IPS-NIHi7 (cell line): ENCODE data around the gene ARPC4.
A peak's percentile ranks its signal among the peaks of the same experiment; 100 is the strongest.
"Not testable (repeated sequence)": the region's sequence is repeated elsewhere in the genome, so short reads cannot be mapped to it uniquely, and the experiment has no call there.

Experiments used
- DNase-seq: peaks from one replicate; pipeline ENCODE4 v3.0.0; 2012; ENCODE audit warnings: mixed read lengths; ENCODE audit errors: extremely low spot score

ARPC4 gene

DNA sequence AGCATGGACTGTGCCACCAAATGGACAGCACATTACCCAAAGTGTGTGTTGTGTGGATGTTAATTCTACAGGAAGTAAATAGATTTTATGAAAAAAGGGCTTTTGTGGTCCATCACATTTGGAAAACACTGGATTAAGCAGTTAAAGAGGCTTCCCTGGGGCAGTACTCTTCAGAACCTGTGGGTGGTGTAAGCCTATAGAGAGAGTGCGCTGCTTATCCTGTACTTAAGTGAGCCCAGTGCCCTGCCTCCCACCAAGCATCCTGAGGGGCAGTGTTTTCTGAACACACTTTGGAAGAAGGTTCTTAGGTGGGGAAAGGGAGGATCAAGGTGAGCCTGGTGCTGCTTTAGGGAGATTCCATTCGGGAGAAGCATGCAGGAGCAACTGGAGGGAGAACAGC lies 28.1 kb downstream of the ARPC4 start:
- peak; percentile 66 for DNase-seq

DNA sequence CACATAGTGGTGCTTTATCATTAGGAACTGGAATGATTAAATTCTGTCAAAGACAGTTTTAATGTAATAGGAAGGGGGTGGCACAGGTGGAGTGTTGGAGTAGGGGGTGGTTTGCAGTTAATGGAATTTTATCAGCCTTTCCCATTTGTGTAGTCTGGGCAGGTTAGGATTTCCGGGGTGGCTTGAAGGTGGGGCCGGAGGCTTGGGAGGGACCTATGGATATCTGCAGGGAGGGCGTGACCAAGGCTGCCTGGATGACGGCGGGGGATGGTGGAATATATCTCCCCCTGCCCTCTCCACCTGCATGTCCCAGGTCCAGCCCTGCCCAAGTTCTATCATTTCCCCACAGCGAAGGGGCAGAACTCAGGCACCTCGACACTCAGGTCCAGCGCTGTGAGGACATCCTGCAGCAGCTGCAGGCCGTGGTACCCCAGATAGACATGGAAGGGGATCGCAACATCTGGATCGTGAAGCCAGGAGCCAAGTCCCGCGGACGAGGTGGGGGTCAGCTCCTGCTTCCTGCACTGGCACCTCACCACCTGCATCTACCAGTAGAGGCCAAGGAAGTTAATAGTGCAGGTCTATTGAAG lies 32.7 kb downstream of the ARPC4 start:
- no peak for DNase-seq

DNA sequence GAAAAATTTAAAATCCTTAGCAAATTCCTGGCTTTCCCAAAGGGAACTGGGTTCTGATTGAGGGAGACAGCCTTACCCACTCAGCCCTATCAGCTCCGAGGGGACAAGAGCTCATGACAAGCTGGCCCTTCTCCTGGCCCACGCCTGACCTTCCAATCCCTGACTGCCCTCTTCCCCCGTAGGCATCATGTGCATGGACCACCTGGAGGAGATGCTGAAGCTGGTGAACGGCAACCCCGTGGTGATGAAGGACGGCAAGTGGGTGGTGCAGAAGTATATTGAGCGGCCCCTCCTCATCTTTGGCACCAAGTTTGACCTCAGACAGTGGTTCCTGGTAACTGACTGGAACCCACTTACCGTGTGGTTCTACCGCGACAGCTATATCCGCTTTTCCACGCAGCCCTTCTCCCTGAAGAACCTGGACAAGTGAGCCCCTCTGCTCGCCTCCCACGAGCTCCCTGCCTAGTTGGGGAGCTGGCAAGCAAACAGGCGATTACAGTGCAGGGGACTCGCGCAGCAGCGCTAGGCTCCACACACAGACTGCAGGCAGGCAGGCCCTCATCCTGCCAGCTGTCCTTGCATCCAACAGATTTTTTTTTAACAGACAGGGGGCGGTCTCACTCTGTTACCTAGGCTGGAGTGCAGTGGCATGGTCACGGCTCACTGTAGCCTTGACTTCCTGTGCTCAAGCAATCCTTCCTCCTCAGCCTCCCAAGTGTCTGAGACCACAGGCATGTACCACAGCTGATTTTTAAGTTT lies 34.1 kb downstream of the ARPC4 start:
- DNase-seq = peak; percentile 76

DNA sequence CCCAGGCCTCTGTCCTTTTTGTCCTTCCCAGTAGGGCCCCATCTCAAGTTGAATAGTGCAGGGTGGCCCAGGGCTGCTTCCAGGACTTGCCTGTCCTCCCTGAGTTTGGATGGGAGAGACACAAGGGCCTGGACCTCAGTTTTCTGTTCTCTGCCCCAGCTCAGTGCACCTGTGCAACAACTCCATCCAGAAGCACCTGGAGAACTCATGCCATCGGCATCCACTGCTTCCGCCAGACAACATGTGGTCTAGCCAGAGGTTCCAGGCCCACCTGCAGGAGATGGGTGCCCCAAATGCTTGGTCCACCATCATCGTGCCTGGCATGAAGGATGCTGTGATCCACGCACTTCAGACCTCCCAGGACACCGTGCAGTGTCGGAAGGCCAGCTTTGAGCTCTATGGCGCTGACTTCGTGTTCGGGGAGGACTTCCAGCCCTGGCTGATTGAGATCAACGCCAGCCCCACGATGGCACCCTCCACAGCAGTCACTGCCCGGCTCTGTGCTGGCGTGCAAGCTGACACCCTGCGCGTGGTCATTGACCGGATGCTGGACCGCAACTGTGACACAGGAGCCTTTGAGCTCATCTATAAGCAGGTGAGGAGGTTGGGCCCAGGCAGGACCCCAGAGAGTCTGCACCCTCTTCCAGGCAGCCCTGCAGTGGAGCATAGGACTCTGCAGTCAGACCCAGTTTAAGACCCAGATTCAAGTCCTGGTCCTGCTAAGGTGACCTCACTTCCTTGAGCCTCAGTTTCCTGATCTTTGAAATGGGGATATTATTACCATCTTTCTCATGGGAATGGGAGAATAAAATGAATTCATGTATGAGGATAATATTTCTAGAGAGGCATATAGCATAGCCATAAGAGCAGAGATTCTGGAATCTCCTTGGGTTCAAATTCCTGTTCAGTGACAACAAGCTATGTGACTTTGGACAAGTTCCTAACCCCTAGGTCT lies 36.2 kb downstream of the ARPC4 start:
- no peak for DNase-seq

DNA sequence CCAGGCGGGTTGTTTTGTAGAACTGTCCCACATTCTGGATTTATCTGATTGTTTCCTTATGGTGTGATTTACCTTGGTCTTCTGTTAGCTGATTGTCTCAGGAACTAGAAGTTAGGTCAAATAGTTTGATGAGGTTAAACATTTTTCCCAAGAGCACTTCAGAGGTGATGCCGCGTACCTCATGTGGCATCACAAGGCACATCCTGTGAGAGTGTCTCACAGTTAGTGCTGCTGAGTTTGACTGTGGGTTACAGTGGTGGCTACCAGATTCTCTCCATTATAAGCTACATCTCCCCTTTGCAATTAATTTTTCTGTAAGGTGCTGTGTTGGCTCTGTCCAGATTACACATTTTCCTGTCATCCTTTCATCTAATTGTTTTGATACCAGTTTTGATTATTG lies 38.4 kb downstream of the ARPC4 start:
- DNase-seq = no peak

DNA sequence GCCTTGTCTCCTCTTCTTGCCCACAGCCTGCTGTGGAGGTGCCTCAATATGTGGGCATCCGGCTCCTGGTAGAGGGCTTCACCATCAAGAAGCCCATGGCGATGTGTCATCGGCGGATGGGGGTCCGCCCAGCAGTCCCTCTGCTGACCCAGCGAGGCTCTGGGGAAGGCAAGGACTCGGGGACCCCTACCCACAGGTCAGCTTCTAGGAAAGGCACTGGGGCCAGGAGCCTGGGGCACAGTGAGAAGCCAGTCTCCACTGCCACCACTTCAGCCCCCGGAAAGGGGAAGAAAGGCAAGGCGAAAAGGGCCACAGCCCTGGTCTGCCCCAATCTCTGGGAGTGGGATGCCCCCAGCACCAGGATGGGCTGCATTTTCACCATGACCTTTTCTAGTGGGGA lies 40.2 kb downstream of the ARPC4 start:
- DNase-seq = no peak

DNA sequence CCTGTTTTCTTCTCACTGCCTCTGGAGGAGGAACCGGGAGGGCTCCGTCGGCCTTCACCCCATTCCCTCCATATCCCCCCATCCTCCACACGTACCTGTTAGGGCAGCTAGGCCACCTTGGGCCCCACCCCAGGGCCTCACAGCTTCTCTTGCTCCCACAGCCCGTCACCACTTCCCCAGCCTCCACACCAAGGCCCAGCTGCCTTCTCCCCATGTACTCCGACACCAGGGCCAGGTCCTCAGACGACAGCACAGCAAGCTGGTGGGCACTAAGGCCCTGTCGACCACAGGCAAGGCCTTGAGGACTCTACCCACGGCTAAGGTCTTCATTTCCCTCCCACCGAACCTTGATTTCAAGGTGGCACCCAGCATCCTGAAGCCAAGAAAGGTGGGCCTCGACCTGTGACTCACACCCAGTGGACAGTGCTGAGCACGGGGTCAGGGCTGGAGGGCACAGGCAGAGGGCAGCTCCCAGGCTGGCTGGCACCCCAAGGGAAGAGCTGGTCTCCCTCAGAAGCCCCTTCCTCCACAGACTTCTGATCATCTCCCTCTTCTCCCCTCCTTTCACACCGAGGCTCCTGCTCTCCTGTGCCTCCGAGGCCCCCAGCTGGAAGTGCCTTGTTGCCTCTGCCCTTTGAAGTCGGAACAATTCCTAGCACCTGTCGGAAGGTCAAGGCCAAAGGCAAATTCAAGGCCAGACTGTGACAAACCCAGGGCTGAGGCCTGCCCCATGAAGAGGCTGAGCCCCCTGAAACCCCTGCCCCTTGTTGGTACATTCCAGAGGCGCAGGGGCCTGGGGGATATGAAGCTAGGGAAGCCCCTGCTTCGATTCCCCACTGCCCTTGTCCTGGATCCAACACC lies 41.9 kb downstream of the ARPC4 start:
- DNase-seq = no peak

DNA sequence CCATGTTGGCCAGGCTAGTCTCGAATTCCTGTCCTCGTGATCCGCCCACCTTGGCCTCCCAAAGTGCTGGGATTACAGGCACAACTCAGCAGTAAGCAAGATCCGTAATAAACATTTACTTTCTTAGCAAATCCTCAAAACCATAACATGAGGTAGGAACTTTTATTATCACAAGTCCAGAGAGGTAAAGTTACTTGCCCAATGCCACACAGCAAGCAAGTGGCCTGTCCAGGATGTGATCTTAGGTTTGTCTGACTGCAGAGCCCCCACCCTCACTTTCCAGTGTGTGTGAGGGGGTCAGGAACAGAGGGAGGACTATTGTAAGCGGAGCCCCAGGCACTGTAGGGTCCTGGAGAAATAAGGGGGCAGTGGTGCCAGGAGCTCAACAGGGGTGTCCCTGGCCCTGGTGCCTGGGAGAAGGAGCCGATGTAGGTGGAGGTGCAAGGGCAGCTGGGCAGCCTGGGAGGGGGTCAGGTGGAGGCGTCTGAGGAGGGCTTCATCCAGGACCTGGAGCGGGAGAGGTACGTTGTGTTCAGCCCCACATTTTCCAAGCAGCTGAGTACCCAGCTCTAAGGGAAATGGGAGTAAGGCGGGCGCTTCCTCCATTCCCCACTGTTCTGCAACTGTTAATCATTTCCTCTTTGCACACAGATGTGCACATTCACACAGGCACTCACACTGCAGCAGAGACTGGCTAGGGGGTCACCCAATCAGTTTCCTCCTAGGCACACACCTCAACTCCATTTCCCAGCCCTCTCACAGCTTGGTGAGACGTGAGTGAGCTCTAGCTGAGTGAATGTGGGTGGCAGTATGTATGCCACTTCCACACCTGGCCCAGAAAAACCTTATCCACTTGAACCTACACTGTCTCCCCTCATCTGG lies 45.1 kb downstream of the ARPC4 start:
- DNase-seq = no peak

DNA sequence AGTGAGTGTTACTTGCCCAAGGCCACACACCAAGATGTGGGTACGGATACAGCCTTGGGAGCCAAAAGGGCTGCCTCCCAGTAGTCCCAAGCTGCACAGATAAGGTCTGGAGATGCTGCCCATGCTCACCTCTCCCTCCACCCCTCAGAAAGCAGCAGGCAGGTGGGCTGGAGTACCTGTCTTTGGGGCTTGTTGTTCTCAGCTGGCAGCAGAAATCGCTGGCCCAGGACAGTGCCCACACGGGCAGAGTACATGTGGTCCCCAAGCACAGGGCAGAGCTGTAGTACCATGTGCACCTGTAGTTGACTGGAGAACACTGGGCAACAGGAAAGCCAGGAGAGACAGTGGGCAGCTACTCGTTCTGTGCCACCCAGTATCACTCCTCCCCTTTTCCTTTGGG lies 46.0 kb downstream of the ARPC4 start:
- no peak for DNase-seq

DNA sequence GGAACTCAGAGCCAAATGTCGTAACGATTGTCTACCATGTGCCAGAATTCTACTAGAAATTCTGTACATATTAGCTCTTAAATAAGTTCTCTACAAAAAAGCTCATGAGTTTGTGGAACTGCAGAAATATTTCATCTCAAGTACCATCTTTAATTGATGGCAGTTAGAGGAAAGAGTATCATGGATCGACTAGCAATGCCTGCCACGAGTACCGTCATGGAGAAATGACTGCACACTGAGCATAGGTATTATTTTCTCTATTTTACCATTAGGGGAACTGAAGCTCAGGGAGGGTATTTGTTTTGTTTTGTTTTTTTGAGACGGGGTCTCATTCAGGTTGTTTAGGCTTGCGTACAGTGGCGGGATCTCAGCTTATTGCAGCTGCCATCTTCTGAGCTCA lies 48.1 kb downstream of the ARPC4 start:
- DNase-seq = no peak

DNA sequence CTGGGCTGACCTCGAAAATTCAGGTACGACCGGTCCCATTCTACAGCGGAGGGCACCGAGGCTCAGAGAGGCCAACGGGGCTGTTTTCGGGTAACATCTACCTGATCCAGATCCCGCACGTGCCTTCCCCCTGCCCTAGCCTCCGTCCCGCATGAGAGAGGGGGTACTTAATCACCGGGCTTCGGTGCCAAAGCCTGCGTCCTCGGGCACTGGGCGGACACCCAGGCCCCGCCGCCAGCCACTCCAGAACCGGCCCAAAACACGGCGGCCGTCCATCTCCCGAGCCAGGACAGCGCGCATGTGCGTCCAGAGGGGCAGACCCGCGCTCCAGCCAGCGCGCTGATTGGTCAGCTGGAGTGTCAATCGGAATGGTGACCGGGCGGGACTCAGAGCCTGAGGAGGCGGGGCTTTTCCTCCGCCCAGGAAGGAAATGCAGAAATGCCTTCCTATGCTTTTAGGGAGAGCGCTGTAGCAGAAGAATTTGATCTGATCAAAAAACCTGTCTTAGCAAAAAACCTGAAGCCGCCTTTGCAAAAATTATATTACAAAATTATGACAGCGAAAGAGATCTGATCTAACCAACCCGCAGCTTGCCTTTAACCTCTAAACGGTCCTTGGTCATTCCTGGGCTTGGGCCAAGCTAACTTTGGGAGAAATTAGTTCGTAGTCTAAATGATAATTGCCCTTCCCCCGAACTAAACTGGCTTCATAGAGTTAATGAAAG lies 51.0 kb downstream of the ARPC4 start, which contains the start of gene RPUSD3:
RPUSD3 (minus strand) TSS at position 294 of the 724 bp plus-strand sequence; CDS start at position 276, 18 bp downstream.
- DNase-seq = peak; percentile 100

DNA sequence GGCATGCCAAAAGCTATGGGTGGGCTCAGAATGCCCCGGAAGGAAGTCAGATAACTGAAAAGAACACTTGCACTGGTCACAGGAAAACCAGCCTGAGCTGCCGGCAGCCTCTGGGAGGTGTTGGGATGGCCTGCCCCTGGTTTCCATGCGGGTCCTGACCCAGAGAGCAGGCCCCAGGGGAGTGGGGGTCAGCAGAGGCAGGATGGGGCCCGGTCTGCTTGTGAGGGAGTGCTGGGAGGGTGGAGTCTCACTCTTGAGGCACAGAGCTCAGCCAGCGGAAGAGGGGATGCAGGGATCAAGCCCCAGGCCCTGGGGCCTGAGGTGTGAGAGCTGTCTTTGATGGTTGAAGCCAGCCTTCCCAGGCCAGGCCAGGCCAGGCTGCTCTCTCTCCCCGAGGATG lies 53.3 kb downstream of the ARPC4 start:
- DNase-seq = no peak

DNA sequence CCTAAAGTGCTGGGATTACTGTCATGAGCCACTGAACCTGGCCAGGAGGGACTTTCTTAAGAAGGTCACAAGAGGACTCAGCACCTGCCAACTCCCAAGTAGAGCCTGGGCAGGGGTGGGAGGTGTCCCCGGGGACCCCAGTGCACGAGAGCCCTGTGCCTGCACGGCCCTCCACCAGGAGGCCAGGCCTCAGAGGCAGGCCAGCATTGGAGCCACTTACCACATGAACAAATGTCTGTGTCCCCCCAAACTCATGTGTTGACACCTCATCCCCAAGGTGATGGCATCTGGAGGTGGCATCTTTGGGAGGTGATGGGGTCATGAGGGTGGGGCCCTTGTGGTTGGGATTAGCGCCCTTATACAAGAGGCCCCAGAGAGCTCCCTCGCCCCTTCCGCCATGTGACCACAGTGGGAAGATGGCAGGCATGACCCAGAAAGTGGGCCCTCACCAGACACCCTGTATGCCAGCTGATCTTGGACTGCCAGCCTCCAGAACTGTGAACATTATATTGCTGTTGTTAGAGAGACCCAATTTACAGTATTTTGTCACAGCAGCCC lies 54.1 kb downstream of the ARPC4 start:
- DNase-seq = no peak

DNA sequence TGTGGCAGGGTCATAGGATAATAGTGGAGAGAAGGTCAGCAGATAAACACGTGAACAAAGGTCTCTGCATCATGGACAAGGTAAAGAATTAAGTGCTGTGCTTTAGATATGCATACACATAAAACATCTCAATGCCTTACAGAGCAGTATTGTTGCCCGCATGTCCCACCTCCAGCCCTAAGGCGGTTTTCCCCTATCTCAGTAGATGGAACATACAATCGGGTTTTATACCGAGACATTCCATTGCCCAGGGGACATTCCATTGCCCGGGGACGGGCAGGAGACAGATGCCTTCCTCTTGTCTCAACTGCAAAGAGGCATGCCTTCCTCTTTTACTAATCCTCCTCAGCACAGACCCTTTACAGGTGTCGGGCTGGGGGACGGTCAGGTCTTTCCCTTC lies 55.0 kb downstream of the ARPC4 start:
- not testable (repeated sequence) for DNase-seq

DNA sequence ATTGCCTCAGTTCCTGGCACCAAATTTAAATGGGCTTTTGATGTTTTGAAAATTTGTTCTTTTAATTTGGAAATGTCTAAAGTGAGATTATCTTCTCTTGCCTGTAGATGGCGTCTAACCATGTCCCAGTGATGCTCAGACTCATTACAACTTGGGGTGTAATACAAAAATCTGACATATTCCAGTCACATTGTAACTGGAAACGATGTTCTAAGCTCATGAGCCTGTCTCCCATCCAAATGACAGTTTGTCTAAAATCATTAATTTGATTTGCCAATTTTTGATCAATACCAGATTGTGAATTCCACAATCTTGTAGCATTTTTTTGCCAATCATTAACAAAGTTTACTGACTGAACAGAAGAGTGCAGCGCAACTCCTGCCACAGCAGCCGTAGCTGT lies 56.0 kb downstream of the ARPC4 start:
- not testable (repeated sequence) for DNase-seq

DNA sequence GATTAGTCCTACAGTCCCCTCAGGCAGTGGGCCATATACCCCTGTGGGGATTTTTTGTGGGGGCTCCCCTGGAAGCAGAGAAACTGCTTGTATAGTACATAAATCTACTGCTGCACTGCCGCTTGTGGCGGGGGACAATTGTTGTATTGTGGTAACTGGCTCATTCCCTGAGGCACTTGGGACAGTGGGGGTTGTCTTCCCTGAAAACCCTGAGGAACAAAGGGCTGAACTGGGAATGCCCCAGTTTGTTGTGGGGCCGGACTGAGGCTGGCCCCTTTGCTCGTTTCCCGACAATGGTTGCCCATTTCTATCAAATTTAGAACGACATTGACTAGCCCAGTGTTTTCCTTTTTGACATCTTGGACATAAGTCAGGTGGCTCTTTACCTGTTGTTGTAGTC lies 58.5 kb downstream of the ARPC4 start:
- not testable (repeated sequence) for DNase-seq

DNA sequence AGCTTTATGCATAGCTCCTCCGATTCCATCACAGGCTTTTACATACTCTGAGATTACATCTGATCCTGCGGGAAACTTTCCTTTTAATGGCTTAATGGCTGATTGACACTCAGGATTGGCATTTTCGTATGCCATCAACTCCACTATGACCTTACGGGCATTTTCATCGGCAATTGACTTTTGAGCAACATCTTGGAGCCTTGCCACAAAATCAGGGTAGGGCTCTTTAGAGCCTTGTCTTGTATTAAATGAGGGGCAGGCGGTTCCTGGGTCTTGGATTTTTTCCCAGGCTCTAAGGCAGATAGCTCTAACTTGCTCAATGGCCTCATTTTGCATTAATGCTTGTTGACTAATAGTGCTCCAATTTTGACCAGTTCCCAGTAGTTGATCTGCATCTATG lies 59.0 kb downstream of the ARPC4 start:
- not testable (repeated sequence) for DNase-seq

DNA sequence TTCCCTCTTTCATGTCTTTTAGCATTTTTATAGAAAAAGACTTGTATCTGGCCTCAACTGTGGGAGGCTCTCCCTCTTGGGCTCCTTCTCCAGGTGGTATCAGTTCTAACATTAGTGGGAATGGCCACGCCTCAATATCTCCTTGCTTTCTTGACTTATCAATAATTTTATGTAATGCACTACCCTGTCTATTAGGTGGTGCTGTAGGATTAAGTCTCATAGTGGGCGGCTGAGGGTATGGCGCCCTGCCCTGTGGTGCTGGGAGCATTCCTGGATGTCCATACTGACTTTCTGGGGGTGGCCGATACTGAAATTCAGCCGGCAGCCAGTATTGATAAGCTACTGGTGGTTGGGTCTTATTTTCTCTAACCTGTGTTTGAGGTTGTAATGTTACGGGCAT lies 59.6 kb downstream of the ARPC4 start:
- no peak for DNase-seq

DNA sequence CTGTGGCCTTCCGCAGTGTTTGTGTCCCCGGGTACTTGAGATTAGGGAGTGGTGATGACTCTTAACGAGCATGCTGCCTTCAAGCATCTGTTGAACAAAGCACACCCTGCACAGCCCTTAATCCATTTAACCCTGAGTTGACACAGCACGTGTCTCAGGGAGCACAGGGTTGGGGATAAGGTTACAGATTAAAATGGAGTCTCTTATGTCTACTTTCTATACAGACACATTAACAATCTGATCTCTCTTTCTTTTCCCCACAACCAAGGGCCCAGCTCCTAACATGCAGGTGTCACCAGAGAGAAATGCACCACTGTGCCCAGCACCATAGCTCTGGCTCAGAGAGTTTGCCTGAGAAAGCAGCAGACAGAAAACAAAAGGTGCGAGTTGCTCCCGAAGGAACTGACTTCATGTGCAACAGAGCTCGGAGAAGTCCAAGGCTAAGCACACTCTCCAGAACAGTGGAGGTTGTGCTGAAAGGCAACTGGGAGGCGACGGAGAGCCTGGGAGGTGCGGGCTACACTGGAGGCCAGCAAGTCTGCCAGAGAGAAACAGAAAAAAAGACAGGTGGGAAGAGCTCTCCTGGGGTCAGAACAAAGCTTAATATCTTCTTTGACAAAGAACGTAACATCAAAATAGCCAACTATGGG lies 61.5 kb downstream of the ARPC4 start:
- DNase-seq = not testable (repeated sequence)
